H9 (cell line): ENCODE measurements around the gene HOXD13. TPM values are rescaled to one million over a fixed set of nuclear protein-coding genes. Genes with fewer than 3 reads are reported as not detected.

Experiments used
- DNase-seq: peaks from one replicate; pipeline ENCODE4 v3.0.0-alpha.2; 2017
- H2AFZ ChIP-seq: one replicate; pipeline ENCODE4 v1.6.1; 2013; ENCODE audit warnings: mild to moderate bottlenecking, low read length, control low read depth, moderate library complexity
- H2AK5ac ChIP-seq: 2 replicates; pipeline ENCODE4 v1.6.1; 2013; ENCODE audit warnings: low read length, control low read depth, mixed read lengths; ENCODE audit not compliant: insufficient read length
- H2BK120ac ChIP-seq: one replicate; pipeline ENCODE4 v1.6.1; 2013; ENCODE audit warnings: low read depth, mild to moderate bottlenecking, low read length, control low read depth, inconsistent platforms; ENCODE audit not compliant: poor library complexity, severe bottlenecking
- H2BK12ac ChIP-seq: 2 replicates; pipeline ENCODE4 v1.6.1; 2013; ENCODE audit warnings: low read length, control low read depth, mixed read lengths, low read depth; ENCODE audit not compliant: insufficient read length
- H2BK15ac ChIP-seq: 2 replicates; pipeline ENCODE4 v1.6.1; 2013; ENCODE audit warnings: low read depth, low read length, control low read depth
- H2BK20ac ChIP-seq: one replicate; pipeline ENCODE4 v1.6.1; 2013; ENCODE audit warnings: low read depth, mild to moderate bottlenecking, low read length, control low read depth, inconsistent platforms; ENCODE audit not compliant: poor library complexity, severe bottlenecking
- H2BK5ac ChIP-seq: 2 replicates; pipeline ENCODE4 v1.6.1; 2013; ENCODE audit warnings: low read length, control low read depth, mixed read lengths; ENCODE audit not compliant: insufficient read length
- H3K14ac ChIP-seq: 2 replicates; pipeline ENCODE4 v1.6.1; 2013; ENCODE audit warnings: low read length, control low read depth; ENCODE audit not compliant: insufficient read depth
- H3K18ac ChIP-seq: 2 replicates; pipeline ENCODE4 v1.6.1; 2013; ENCODE audit warnings: low read depth, mild to moderate bottlenecking, mixed read lengths, low read length, control low read depth; ENCODE audit not compliant: insufficient read length
- H3K23ac ChIP-seq: 2 replicates; pipeline ENCODE4 v1.6.1; 2013; ENCODE audit warnings: low read length, control low read depth, mixed read lengths, low read depth; ENCODE audit not compliant: insufficient read length
- H3K23me2 ChIP-seq: 2 replicates; pipeline ENCODE4 v1.6.1; 2013; ENCODE audit warnings: low read depth, mild to moderate bottlenecking, mixed read lengths, low read length, control low read depth; ENCODE audit not compliant: insufficient read length, poor library complexity, severe bottlenecking
- H3K27ac ChIP-seq: 2 replicates; pipeline ENCODE4 v1.5.1; 2013; ENCODE audit warnings: low read length, control low read depth, mixed read lengths, low read depth; ENCODE audit not compliant: insufficient read length
- H3K27me3 ChIP-seq: 2 replicates; pipeline ENCODE4 v1.6.1; 2013; ENCODE audit warnings: low read length, control low read depth, inconsistent platforms; ENCODE audit not compliant: insufficient read depth
- H3K4ac ChIP-seq: 2 replicates; pipeline ENCODE4 v1.6.1; 2013; ENCODE audit warnings: low read depth, mild to moderate bottlenecking, control low read depth, inconsistent platforms, low read length, moderate library complexity
- H3K4me1 ChIP-seq: 2 replicates; pipeline ENCODE4 v1.6.1; 2013; ENCODE audit warnings: low read length, control low read depth, inconsistent platforms; ENCODE audit not compliant: insufficient read depth
- H3K4me2 ChIP-seq: 2 replicates; pipeline ENCODE4 v1.6.1; 2013; ENCODE audit warnings: low read length, control low read depth, mixed read lengths; ENCODE audit not compliant: insufficient read length, insufficient read depth
- H3K56ac ChIP-seq: 2 replicates; pipeline ENCODE4 v1.6.1; 2013; ENCODE audit warnings: low read depth, mild to moderate bottlenecking, mixed read lengths, low read length, control low read depth; ENCODE audit not compliant: insufficient read length
- H3K79me1 ChIP-seq: 2 replicates; pipeline ENCODE4 v1.6.1; 2013; ENCODE audit warnings: low read depth, mild to moderate bottlenecking, moderate library complexity, low read length, control low read depth, inconsistent platforms; ENCODE audit not compliant: insufficient read depth, poor library complexity, severe bottlenecking
- H3K79me2 ChIP-seq: 2 replicates; pipeline ENCODE4 v1.6.1; 2013; ENCODE audit warnings: low read length, control low read depth, inconsistent platforms; ENCODE audit not compliant: insufficient read depth
- H3K9ac ChIP-seq: 2 replicates; pipeline ENCODE4 v1.6.1; 2013; ENCODE audit warnings: low read length, control low read depth, mixed read lengths; ENCODE audit not compliant: insufficient read length; ENCODE audit errors: extremely low read depth
- H3K9me3 ChIP-seq: one replicate; pipeline ENCODE4 v1.6.1; 2013; ENCODE audit warnings: low read depth, low read length, inconsistent platforms; ENCODE audit not compliant: control insufficient read depth
- H3T11ph ChIP-seq: one replicate; pipeline ENCODE4 v1.6.1; 2013; ENCODE audit warnings: mild to moderate bottlenecking, low read length, control low read depth, inconsistent platforms
- H4K20me1 ChIP-seq: one replicate; pipeline ENCODE4 v1.6.1; 2013; ENCODE audit not compliant: control insufficient read depth, insufficient read length, insufficient read depth
- H4K5ac ChIP-seq: 2 replicates; pipeline ENCODE4 v1.6.1; 2013; ENCODE audit warnings: low read depth, mild to moderate bottlenecking, mixed read lengths, low read length, control low read depth; ENCODE audit not compliant: insufficient read length
- H4K8ac ChIP-seq: replicated peaks from 2 replicates; pipeline ENCODE4 v1.6.1; 2013; ENCODE audit warnings: low read length, control low read depth, mixed read lengths, low read depth; ENCODE audit not compliant: insufficient read length
- H4K91ac ChIP-seq: 2 replicates; pipeline ENCODE4 v1.6.1; 2013; ENCODE audit warnings: low read depth, mild to moderate bottlenecking, moderate library complexity, mixed read lengths, low read length, control low read depth; ENCODE audit not compliant: insufficient read length
- H3K27ac Mint-ChIP-seq, 3 experiments: 2 replicates in 2 of 3; 3 replicates in 1 of 3; pipeline ENCODE4 v1.8.0; 2020 to 2021; ENCODE audit warnings: mixed read lengths in 3 of 3, mild to moderate bottlenecking in 1 of 3, moderate library complexity in 1 of 3
- H3K27me3 Mint-ChIP-seq: 2 replicates; pipeline ENCODE4 v1.8.0; 2021; ENCODE audit warnings: low read depth, mild to moderate bottlenecking, moderate library complexity, mixed read lengths
- H3K36me3 Mint-ChIP-seq, 3 experiments: 2 replicates in 2 of 3; 3 replicates in 1 of 3; pipeline ENCODE4 v1.8.0; 2020 to 2021; ENCODE audit warnings: low read depth in 3 of 3, mixed read lengths in 3 of 3; ENCODE audit not compliant: insufficient read depth in 1 of 3
- H3K4me1 Mint-ChIP-seq, 2 experiments: 2 replicates each; pipeline ENCODE4 v1.8.0; 2020; ENCODE audit warnings: mixed read lengths in 2 of 2
- H3K4me3 Mint-ChIP-seq, 2 experiments: 2 replicates in 1 of 2; 3 replicates in 1 of 2; pipeline ENCODE4 v1.8.0; 2020 to 2021; ENCODE audit warnings: mild to moderate bottlenecking in 2 of 2, mixed read lengths in 2 of 2, moderate library complexity in 1 of 2
- H3K9me3 Mint-ChIP-seq, 2 experiments: 2 replicates in 1 of 2; 3 replicates in 1 of 2; pipeline ENCODE4 v1.8.0; 2020; ENCODE audit warnings: mild to moderate bottlenecking in 2 of 2, mixed read lengths in 2 of 2, moderate library complexity in 1 of 2
- WGBS: extraction: QIAGEN DNeasy Blood & Tissue Kit; methylation state at CpG from one replicate; pipeline ENCODE4 v1.1.7; 2013; ENCODE audit warnings: missing lambda C conversion rate, low lambda C conversion rate, mixed read lengths; ENCODE audit not compliant: insufficient read length; ENCODE audit errors: extremely low coverage; 5-methylcytosine and 5-hydroxymethylcytosine counted together
- total RNA-seq: library from RNA; stranded (reverse); gene quantifications from 2 replicates; pipeline ENCODE4 v1.2.1, GENCODE V29; 2021
- TF ChIP-seq, protein P1 (sequence below): fragments of 200-600 bp; sonication (generic); conservative IDR thresholded peaks from 3 replicates; pipeline ENCODE4 v1.8.0; 2021; ENCODE audit warnings: antibody characterized with exemption, mild to moderate bottlenecking

Gene HOXD13
- total RNA-seq, 1 experiment from 2014 or later, result not detected

DNA sequence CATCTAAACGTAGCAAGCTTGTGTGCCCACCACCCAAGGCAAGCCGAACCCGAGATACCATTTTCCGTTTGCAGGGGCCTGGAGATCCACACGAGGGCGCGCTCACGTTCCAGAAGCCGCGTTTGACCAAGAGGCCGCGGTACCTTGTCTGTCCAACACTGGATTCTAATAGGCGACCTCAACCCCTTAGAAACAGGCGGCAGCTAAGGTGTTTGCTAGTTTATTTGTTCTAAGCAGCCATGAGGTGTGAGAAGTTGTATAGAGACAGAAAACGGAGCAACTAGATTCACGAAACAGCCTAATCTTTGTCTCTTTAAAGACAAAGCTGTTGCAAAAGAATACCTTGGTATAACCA, 18.8 kb downstream of the HOXD13 start:
- Mint-ChIP-seq H3K4me1 (peaks cover 5 to 23% of the 10 kb centered on the region in 2 experiments), H3K27me3 (peaks cover 96% of the 10 kb centered on the region), H3K9me3 (peaks cover under 1 to 14% of the 10 kb centered on the region in 2 experiments), H3K36me3 (no peaks in the 10 kb centered on the region; a peak in 2 of 7 replicates), H3K27ac (no peak overlapping the region), H3K4me3 (no peak overlapping the region)
- no peak overlapping the region for H3K14ac ChIP-seq
- no peak overlapping the region for H3K56ac ChIP-seq
- no peaks in the 10 kb centered on the region for H3K23me2 ChIP-seq
- no peak overlapping the region for H3T11ph ChIP-seq
- H2BK20ac ChIP-seq, result no peak overlapping the region
- H3K4me2 ChIP-seq, result no peak overlapping the region
- no peaks in the 10 kb centered on the region for H3K9me3 ChIP-seq
- no peak overlapping the region for H3K4ac ChIP-seq
- no peak overlapping the region for H4K91ac ChIP-seq
- no peak overlapping the region for H3K27ac ChIP-seq
- H3K9ac ChIP-seq, result no peak overlapping the region
- no peak overlapping the region for H4K5ac ChIP-seq
- no peak overlapping the region for H3K23ac ChIP-seq
- DNase-seq, result peak; percentile 84
- no peaks in the 10 kb centered on the region for H3K4me1 ChIP-seq
- no peak overlapping the region for H2BK5ac ChIP-seq
- H2BK15ac ChIP-seq, result no peak overlapping the region
- no peak overlapping the region for H2BK12ac ChIP-seq
- TF ChIP-seq, protein P1, sequence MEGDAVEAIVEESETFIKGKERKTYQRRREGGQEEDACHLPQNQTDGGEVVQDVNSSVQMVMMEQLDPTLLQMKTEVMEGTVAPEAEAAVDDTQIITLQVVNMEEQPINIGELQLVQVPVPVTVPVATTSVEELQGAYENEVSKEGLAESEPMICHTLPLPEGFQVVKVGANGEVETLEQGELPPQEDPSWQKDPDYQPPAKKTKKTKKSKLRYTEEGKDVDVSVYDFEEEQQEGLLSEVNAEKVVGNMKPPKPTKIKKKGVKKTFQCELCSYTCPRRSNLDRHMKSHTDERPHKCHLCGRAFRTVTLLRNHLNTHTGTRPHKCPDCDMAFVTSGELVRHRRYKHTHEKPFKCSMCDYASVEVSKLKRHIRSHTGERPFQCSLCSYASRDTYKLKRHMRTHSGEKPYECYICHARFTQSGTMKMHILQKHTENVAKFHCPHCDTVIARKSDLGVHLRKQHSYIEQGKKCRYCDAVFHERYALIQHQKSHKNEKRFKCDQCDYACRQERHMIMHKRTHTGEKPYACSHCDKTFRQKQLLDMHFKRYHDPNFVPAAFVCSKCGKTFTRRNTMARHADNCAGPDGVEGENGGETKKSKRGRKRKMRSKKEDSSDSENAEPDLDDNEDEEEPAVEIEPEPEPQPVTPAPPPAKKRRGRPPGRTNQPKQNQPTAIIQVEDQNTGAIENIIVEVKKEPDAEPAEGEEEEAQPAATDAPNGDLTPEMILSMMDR, result peak; percentile 82
- H4K8ac ChIP-seq, result no peak overlapping the region
- no peaks in the 10 kb centered on the region for H3K79me1 ChIP-seq
- peaks cover 92% of the 10 kb centered on the region for H3K27me3 ChIP-seq
- H2AK5ac ChIP-seq, result no peak overlapping the region
- no peak overlapping the region for H2AFZ ChIP-seq
- no peaks in the 10 kb centered on the region for H3K79me2 ChIP-seq
- no peaks in the 10 kb centered on the region for H4K20me1 ChIP-seq
- no CpG with 5 or more reads among the region's 16 CpGs for WGBS
- H2BK120ac ChIP-seq, result no peak overlapping the region
- H3K18ac ChIP-seq, result no peak overlapping the region
